Stimulated activated CD8-positive, alpha-beta memory T cell treated with anti-CD3 and anti-CD28 coated beads, Interleukin-15, amount 100 ng/mL, for 1 hour (primary cell): ENCODE results near the gene ZNF423.
"Not testable (repeated sequence)": the region's sequence is repeated elsewhere in the genome, so short reads cannot be mapped to it uniquely, and the experiment has no call there.

Experiments used
- DNase-seq: peaks from one replicate; pipeline ENCODE4 v3.0.0-alpha.2; 2020; ENCODE audit warnings: low read depth

The ZNF423 gene

GRCh38 chr16:49583911-49584310 is 272.0 kb downstream of the ZNF423 start:
- no peak for DNase-seq

- DNase-seq: no peak
Observed at GRCh38 chr16:49581630-49582298, 274.1 kb downstream of the ZNF423 start.

- DNase-seq: no peak
Observed at GRCh38 chr16:49580751-49581303, 275.1 kb downstream of the ZNF423 start.

- DNase-seq: no peak
Observed at GRCh38 chr16:49578435-49579024, 277.4 kb downstream of the ZNF423 start.

GRCh38 chr16:49578018-49578417 is 277.9 kb downstream of the ZNF423 start:
- no peak for DNase-seq

GRCh38 chr16:49576941-49577340 is 279.0 kb downstream of the ZNF423 start:
- DNase-seq: no peak

GRCh38 chr16:49576173-49576494 is 279.8 kb downstream of the ZNF423 start:
- DNase-seq: no peak

GRCh38 chr16:49575346-49576172 is 280.4 kb downstream of the ZNF423 start:
- DNase-seq: no peak

- DNase-seq: no peak
Observed at GRCh38 chr16:49574826-49575225, 281.1 kb downstream of the ZNF423 start.

GRCh38 chr16:49567950-49568349 is 288.0 kb downstream of the ZNF423 start:
- DNase-seq: no peak

- no peak for DNase-seq
Observed at GRCh38 chr16:49566432-49566831, 289.5 kb downstream of the ZNF423 start.

GRCh38 chr16:49564496-49565229 is 291.2 kb downstream of the ZNF423 start:
- no peak for DNase-seq

GRCh38 chr16:49563666-49564065 is 292.2 kb downstream of the ZNF423 start:
- DNase-seq: no peak

- DNase-seq: not testable (repeated sequence)
Observed at GRCh38 chr16:49562894-49563293, 293.0 kb downstream of the ZNF423 start.

- no peak for DNase-seq
Observed at GRCh38 chr16:49562228-49562627, 293.7 kb downstream of the ZNF423 start.

- no peak for DNase-seq
Observed at GRCh38 chr16:49560004-49560830, 295.7 kb downstream of the ZNF423 start.

- no peak for DNase-seq
Observed at GRCh38 chr16:49559242-49559641, 296.7 kb downstream of the ZNF423 start.

- no peak for DNase-seq
Observed at GRCh38 chr16:49558451-49558850, 297.5 kb downstream of the ZNF423 start.

- no peak for DNase-seq
Observed at GRCh38 chr16:49556606-49557446, 299.1 kb downstream of the ZNF423 start.

- no peak for DNase-seq
Observed at GRCh38 chr16:49556249-49556605, 299.7 kb downstream of the ZNF423 start.

- no peak for DNase-seq
Observed at GRCh38 chr16:49554681-49555080, 301.2 kb downstream of the ZNF423 start.
